ENCODE data around the gene MCTP1. TPM values are rescaled to one million over a fixed set of nuclear protein-coding genes. Genes with fewer than 3 reads are reported as not detected.
A peak's percentile ranks its signal among the peaks of the same experiment; 100 is the strongest.

The MCTP1 gene
- polyA plus RNA-seq, 3 donors: 34.4 to 72.9 (median 55.5) TPM

DNA sequence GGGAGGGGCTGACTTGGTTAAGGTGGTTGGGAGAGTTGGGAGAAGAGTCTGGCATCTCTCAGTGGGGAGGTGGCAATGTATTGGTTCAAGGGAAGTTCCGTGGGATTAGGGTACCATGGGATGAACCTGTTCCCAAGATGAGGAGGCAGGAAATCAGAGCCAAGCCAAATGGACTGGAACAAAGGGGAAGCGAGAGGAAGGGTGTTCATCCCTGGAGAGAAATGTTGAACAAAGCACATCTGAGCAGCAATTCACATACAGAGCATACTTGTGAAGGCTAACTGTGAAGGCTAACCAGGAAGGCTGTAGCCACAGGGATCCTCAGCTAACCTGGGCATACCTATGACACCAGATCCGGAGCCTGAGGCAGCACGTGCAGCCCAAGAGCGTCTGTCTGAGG is 214.0 kb downstream of the MCTP1 start:
- 90% methylated on average over 2 of the region's 5 CpGs for WGBS (ENCODE audit: insufficient coverage)
- no peaks in the 10 kb centered on the region for H3K9me3 ChIP-seq (replicated peaks in 1 of 2; ENCODE audit: control insufficient read depth in 1 of 2, insufficient read depth in 1 of 2, low read length in 2 of 2)
- H3K4me3 Mint-ChIP-seq: peak overlapping the region; percentile 37 to 40
- H3K27me3 Mint-ChIP-seq (ENCODE audit: low read depth in 3 of 3): no peaks in the 10 kb centered on the region
- peaks cover 79% of the 10 kb centered on the region for H4K20me1 ChIP-seq (ENCODE audit: insufficient read depth, low read length)
- H3K79me2 ChIP-seq (ENCODE audit: insufficient read depth, low read length): peaks cover 92% of the 10 kb centered on the region
- peaks cover 49 to 70% of the 10 kb centered on the region in 2 donors for H3K4me1 ChIP-seq (ENCODE audit: control insufficient read depth in 1 of 2, insufficient read depth in 2 of 2, low read length in 2 of 2)
- peak overlapping the region in 1 of 3 experiments; percentile 12 for H3K4me3 ChIP-seq (replicated peaks in 1 of 3; ENCODE audit: low read depth in 2 of 3, low read length in 3 of 3)
- DNase-seq: no peak
- peak overlapping the region; percentile 26 to 44 for H3K27ac ChIP-seq (ENCODE audit: low read depth in 1 of 2, low read length in 2 of 2)
- no peaks in the 10 kb centered on the region for H3K36me3 ChIP-seq (replicated peaks in 1 of 2; ENCODE audit: control insufficient read depth in 1 of 2, insufficient read depth in 2 of 2, low read length in 2 of 2)
- peaks cover 77% of the 10 kb centered on the region for H3K4me1 Mint-ChIP-seq
- H3K9me3 Mint-ChIP-seq: peaks cover 0 to 2% (median 0%) of the 10 kb centered on the region in 7 donors
- H3K36me3 Mint-ChIP-seq: peaks cover 11 to 31% of the 10 kb centered on the region in 2 donors
- H3K4me2 ChIP-seq (replicated peaks; ENCODE audit: extremely low read depth, low read length, poor library complexity, severe bottlenecking): peak overlapping the region; percentile 55
- TF ChIP-seq, protein P1, sequence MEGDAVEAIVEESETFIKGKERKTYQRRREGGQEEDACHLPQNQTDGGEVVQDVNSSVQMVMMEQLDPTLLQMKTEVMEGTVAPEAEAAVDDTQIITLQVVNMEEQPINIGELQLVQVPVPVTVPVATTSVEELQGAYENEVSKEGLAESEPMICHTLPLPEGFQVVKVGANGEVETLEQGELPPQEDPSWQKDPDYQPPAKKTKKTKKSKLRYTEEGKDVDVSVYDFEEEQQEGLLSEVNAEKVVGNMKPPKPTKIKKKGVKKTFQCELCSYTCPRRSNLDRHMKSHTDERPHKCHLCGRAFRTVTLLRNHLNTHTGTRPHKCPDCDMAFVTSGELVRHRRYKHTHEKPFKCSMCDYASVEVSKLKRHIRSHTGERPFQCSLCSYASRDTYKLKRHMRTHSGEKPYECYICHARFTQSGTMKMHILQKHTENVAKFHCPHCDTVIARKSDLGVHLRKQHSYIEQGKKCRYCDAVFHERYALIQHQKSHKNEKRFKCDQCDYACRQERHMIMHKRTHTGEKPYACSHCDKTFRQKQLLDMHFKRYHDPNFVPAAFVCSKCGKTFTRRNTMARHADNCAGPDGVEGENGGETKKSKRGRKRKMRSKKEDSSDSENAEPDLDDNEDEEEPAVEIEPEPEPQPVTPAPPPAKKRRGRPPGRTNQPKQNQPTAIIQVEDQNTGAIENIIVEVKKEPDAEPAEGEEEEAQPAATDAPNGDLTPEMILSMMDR (IDR thresholded peaks at IDR 0.05): no peak
- H2AFZ ChIP-seq (ENCODE audit: insufficient read depth, low read depth, low read length, poor library complexity, severe bottlenecking): no peak overlapping the region
- H3K27me3 ChIP-seq (ENCODE audit: control insufficient read depth in 2 of 2, insufficient read depth in 2 of 2, low read length in 2 of 2): no peaks in the 10 kb centered on the region
- no peak overlapping the region for H3K9ac ChIP-seq (ENCODE audit: insufficient read depth, low read length, poor library complexity, severe bottlenecking)
- intact Hi-C loops (cut with micrococcal nuclease): loop anchor here in 1 of 2 donors (10.0 kb wide), 1 partner anchor 46 kb away; no protein-coding TSS in a partner anchor
- H3K27ac Mint-ChIP-seq: peak overlapping the region; percentile 2 to 81 (median 51)

DNA sequence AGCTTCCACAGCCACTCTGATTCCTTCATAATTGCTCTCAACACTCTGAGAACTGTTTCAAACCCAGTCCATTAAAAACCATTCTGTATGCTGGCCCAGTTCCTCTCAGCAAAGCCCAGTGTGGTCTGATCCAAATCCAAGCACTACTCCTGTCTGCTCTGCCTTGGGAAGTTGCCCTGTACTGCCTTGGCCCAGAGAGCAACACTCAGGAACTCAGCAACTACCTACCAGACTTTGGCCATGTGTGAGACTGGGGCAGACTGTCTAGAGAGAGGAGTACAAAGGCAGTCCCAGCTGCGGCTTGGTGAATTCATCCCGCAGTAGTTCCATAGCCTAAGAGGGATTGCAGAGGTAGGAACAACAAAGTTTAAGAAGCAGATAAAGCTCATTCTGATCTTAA is 214.4 kb downstream of the MCTP1 start:
- H3K4me1 ChIP-seq (ENCODE audit: control insufficient read depth in 1 of 2, insufficient read depth in 2 of 2, low read length in 2 of 2): peaks cover 49 to 69% of the 10 kb centered on the region in 2 donors
- Mint-ChIP-seq H3K4me1 (peaks cover 77% of the 10 kb centered on the region), H3K27me3 (ENCODE audit: low read depth in 3 of 3) (no peaks in the 10 kb centered on the region), H3K4me3 (peak overlapping the region; percentile 59 to 60), H3K9me3 (peaks cover 0 to 2% (median 0%) of the 10 kb centered on the region in 7 donors), H3K36me3 (peaks cover 11 to 31% of the 10 kb centered on the region in 2 donors), H3K27ac (peak overlapping the region in 6 of 7 donors; percentile 44 to 81 (median 78))
- H3K79me2 ChIP-seq (ENCODE audit: insufficient read depth, low read length): peaks cover 92% of the 10 kb centered on the region
- H3K9ac ChIP-seq (ENCODE audit: insufficient read depth, low read length, poor library complexity, severe bottlenecking): no peak overlapping the region
- 100% methylated on average over 2 of the region's 2 CpGs for WGBS (ENCODE audit: insufficient coverage)
- TF ChIP-seq, protein P1 (IDR thresholded peaks at IDR 0.05): no peak
- H3K4me3 ChIP-seq (replicated peaks in 1 of 3; ENCODE audit: low read depth in 2 of 3, low read length in 3 of 3): peak overlapping the region in 1 of 3 experiments; percentile 48
- H3K9me3 ChIP-seq (replicated peaks in 1 of 2; ENCODE audit: control insufficient read depth in 1 of 2, insufficient read depth in 1 of 2, low read length in 2 of 2): no peaks in the 10 kb centered on the region
- H4K20me1 ChIP-seq (ENCODE audit: insufficient read depth, low read length): peaks cover 79% of the 10 kb centered on the region
- DNase-seq: no peak
- H3K36me3 ChIP-seq (replicated peaks in 1 of 2; ENCODE audit: control insufficient read depth in 1 of 2, insufficient read depth in 2 of 2, low read length in 2 of 2): no peaks in the 10 kb centered on the region
- H3K4me2 ChIP-seq (replicated peaks; ENCODE audit: extremely low read depth, low read length, poor library complexity, severe bottlenecking): peak overlapping the region; percentile 55
- peak overlapping the region in 1 of 2 donors; percentile 44 for H3K27ac ChIP-seq (ENCODE audit: low read depth in 1 of 2, low read length in 2 of 2)
- H3K27me3 ChIP-seq (ENCODE audit: control insufficient read depth in 2 of 2, insufficient read depth in 2 of 2, low read length in 2 of 2): no peaks in the 10 kb centered on the region
- intact Hi-C loops (cut with micrococcal nuclease): loop anchor here in 1 of 2 donors (10.0 kb wide), 1 partner anchor 46 kb away; no protein-coding TSS in a partner anchor
- no peak overlapping the region for H2AFZ ChIP-seq (ENCODE audit: insufficient read depth, low read depth, low read length, poor library complexity, severe bottlenecking)
